Limb (tissue), 2 donors: ENCODE measurements around the gene RSBN1L.

ENCODE experiments used
- DNase-seq, 2 donors: peaks; one replicate each; pipeline ENCODE4 v3.0.0-alpha.2; 2016; ENCODE audit errors: extremely low spot score in 2 of 2

RSBN1L gene

GRCh38 chr7:77800158-77800557 is 103.9 kb downstream of the RSBN1L start:
- DNase-seq, result no peak

DNA sequence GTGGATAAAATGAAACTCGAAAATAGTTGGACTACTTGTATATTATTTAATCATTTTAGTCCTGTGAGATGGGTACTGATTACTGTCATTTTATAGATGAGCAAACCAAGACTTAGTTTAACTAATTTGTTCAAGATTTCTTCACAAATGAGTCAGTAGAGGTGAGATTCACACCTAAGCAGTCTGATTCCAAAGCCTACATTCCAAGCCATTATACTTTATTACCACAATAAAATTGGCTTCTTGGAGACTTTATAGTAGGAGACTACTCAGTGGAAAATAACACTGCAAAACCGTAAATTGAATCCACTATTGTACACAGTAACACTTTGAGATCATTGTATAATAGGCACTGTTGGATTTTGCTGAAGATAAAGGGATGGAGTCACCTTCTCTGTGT is 104.5 kb downstream of the RSBN1L start:
- DNase-seq, result no peak

GRCh38 chr7:77802557-77803405 is 106.5 kb downstream of the RSBN1L start:
- no peak for DNase-seq

GRCh38 chr7:77806425-77806824 is 110.2 kb downstream of the RSBN1L start:
- DNase-seq, result no peak

- no peak for DNase-seq
These were observed 112.3 kb downstream of the RSBN1L start for GRCh38 chr7:77808517-77808916.

DNA sequence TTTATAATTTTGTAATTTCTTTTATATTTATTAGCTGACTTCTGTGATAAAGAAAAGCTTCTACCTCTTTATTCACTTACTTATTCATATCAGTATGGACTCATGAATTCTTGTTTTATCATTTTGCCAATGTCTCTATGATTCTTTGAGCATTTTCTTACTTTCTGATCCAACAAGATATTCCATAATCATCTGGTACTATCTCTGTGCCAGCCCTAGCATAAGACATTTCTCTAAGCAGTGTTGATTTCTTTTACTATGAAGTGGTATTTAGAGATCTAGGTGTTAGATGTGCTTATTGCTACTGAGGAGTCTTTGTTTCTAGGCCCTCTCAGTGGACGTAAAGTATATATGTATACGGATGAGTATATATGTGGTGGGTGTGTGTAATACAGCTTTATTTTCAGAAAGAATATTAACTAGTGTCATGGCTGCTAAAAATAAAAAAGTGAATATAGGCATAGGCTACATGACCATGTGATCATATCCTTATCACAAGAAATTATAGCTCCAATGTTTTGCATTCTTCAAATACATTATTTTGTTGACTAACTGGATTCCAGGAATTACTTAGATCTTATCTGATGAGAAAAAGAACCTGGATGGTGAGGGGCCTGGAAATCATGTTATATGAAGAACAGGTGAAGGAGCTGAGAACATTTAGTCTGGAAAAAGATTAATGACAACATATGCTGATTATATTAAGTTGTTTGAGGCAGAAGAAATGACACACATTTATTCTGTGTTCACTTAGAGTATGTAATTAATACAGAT is 115.4 kb downstream of the RSBN1L start:
- no peak for DNase-seq

DNA sequence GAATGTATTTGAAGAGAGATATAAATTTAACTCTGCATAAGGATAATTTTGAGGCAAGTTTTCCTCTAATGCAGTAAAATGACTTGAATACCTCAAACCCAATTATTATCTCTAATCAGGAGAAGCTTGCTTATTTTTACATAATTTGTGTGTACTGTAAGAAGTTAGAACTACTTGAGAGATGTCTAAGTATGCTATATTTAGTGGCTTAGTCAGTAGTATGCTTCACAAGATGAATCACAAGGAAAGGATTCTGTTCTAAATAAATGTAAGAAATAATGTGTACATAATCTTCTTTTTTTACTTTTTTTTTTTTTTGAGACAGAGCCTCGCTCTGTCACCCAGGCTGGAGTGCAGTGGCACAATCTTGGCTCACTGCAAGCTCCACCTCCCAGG is 116.0 kb downstream of the RSBN1L start:
- no peak for DNase-seq

- no peak for DNase-seq
These were observed 116.9 kb downstream of the RSBN1L start for GRCh38 chr7:77813180-77813579.

DNA sequence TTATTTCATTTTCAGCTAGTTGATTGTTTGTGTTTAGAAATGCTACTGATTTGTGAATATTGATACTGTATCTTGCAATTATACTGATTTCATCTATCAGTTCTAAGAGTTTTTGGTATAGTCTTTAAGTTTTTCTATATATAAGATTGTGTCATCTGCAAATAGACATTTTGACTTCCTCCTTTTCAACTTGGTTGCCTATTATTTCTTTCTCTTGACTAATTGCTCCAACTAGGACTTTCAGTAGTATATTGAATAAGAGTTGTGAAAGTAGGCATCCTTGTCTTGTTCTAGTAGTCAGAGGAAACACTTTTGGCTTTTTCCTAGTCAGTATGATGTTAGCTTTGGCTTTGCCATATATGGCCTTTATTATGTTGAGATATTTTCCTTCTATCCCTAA is 122.8 kb downstream of the RSBN1L start:
- DNase-seq, result no peak

DNA sequence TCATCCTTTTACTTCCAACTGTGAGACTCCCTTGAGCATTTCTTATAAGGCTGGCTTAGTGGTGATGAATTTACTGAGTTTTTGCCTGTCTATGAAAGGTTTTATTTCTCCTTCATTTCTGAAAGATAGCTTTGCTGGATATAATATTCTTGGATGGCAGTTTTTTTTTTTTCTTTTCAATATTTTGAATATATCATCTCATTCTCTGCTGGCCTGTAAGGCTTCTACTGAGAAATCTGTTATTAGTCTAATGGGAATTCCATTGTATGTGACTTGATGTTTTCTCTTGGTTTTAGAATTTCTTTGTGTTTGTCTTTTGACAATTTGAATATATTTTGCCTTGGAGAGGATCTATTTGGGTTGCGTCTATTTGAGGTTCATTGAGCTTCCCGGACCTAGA is 124.7 kb downstream of the RSBN1L start:
- no peak for DNase-seq

DNA sequence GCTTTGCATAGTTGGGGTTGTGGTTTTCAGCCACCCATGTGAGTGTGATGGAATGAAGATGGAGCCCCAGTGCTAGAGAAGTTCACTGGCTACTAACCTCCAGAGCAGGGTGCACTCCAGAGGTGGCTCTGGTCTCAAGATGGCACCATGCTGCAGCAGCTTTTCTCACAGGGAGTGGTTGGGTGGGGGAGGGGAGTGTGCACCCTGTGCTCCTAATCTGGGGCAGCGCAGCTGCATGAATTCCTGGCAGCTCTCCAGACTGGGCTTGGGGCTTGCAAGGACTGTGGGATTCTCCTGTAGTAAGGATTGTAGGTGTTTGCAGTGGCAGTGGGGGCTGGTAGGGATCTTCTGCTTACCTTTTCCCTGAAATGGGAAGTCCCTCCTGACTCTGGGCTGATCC is 126.0 kb downstream of the RSBN1L start:
- no peak for DNase-seq

GRCh38 chr7:77823787-77824186 is 127.5 kb downstream of the RSBN1L start:
- no peak for DNase-seq

- DNase-seq, result no peak
These were observed 128.4 kb downstream of the RSBN1L start for GRCh38 chr7:77824636-77825035.

DNA sequence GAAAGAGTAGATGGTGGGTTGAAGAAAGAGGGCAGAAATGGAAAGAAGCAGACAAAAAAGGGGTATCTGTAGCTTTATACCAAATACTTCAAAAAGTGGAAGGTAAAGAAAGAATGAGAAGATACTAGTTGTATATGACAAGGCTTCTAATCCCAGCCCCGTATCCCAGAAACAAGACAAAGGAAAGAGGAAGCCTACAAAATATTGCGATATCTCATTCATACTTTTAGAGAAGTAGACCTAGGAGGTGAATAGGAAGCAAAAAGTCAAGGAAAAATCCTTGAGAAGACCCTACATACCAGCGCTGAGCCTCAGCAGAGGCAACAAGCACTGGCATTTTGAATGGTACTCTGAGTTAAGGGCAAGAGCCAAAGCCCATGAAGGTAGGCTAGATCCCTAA is 128.9 kb downstream of the RSBN1L start:
- no peak for DNase-seq

GRCh38 chr7:77826300-77826699 is 130.0 kb downstream of the RSBN1L start:
- no peak for DNase-seq

GRCh38 chr7:77827999-77828398 is 131.7 kb downstream of the RSBN1L start:
- DNase-seq, result no peak

GRCh38 chr7:77830649-77831355 is 134.5 kb downstream of the RSBN1L start:
- no peak for DNase-seq

DNA sequence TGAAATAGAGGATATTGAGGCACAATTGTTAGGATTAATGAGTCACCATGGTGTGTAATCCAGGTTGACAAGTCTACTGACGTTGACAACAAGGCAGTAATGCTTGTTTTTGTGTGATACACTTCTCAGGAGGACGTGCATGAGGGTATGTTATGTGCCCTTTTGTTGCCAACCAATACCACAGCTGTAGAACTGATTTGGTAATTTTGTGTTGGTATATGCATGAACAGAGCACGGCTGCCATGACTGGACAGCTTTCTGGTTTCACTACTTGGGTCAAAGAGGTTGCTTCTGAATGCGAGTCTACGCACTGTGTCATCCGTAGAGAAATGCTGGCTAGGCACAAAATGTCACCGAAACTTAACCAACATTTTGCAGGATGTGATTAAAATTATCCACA is 135.2 kb downstream of the RSBN1L start:
- no peak for DNase-seq

GRCh38 chr7:77831953-77832352 is 135.7 kb downstream of the RSBN1L start:
- no peak for DNase-seq
